Activated CD8-positive, alpha-beta memory T cell treated with anti-CD3 and anti-CD28 coated beads for 24 hours (primary cell): ENCODE measurements around the gene GINS2.

Experiments
- DNase-seq: peaks from one replicate; pipeline ENCODE4 v3.0.0-alpha.2; 2020

GINS2 gene

GRCh38 chr16:85637061-85637807, 51.5 kb downstream of the GINS2 start:
- no peak for DNase-seq

GRCh38 chr16:85636234-85636812, 52.4 kb downstream of the GINS2 start:
- no peak for DNase-seq

DNA sequence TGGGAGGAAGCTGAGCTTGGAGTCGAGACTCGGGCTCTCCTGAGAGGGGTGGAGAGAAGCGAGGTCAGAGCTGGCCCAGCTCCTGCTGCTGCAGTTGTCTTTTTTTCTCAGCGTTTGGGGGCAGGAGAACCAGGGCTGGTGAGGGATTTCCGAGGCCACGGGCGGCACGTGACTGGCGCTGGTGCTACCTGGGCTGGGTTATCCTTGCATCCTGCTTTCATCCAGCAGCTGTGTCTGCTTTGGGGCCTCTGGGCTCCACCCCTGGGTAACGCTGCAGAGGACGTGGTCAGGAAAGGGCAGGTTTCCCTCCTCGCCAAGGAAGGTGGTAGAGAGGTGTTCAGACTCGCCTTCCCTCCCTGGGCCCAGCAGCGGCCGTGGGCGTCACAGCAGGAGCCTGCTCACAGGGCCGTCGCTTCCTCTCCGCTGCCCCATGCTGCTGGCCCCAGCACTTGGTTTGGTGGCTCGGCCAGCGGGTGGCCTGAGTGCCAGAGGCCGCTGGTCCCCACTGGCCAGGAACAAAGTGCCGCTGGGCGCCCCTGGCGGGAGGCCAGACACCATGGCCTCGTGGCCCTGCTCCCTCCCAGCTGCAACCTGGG, 53.1 kb downstream of the GINS2 start:
- no peak for DNase-seq

- DNase-seq: no peak
Measured at GRCh38 chr16:85634747-85635544, 53.8 kb downstream of the GINS2 start.

GRCh38 chr16:85633888-85634287, 54.9 kb downstream of the GINS2 start:
- DNase-seq: no peak

- no peak for DNase-seq
Measured at GRCh38 chr16:85633438-85633743, 55.4 kb downstream of the GINS2 start.

DNA sequence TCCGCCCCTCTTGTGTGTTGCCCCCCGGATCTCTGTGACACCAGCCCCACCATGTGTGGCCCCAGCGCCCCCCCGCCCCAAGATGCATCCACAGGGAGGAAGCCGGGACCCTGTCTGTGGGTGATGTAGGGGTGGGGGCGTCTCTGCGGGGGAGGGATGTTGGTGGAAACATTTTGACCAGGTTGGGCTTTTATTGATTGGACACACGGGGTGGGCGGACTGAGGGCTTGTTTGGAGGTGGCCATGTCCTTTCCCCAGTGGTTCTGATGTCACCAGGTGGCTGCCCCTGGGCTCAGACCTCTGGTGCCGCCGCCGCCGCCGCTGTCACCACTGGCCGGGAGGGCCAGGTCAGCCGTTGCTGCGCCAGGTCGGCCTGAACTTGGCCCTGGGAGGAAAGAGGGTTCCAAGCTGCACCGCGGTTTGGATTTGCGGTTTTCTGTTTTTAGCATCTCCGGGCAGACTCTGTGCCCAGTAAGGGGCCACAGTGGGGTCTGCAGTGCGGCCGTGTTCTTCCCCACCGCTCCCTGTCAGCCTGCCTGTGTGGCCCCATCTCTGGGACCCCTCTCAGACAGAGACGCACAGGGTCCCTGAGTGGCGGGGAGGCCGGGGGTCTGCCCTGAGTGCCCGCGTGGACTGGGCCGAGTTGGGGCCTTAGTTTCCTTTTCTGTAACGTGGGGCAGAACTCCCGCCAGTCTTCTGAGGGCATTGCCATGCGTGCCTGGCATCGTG, 55.9 kb downstream of the GINS2 start:
- no peak for DNase-seq

- DNase-seq: no peak
Measured at GRCh38 chr16:85631802-85632393, 56.9 kb downstream of the GINS2 start.

DNA sequence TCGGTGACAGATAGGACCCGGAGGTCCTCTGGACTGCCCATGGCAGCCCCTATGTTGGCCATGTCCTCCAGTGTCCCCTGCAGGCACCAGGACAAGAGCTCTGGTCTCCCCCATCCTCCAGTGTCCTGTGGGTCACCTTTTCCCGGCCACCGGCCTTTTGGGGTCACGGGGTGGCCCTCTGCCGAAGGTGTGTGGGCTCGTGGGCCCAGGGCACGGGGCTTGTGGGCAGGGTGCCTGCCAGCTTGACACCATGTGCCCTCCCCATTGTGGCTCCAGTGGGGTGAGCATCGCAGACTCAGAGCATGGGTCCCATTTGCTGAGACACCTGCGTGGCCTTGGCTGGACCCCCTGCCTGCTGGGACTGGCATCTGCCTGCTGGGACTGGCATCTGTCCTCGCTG, 57.5 kb downstream of the GINS2 start:
- DNase-seq: no peak

- DNase-seq: no peak
Measured at GRCh38 chr16:85629853-85630252, 58.9 kb downstream of the GINS2 start.

GRCh38 chr16:85629326-85629725, 59.4 kb downstream of the GINS2 start:
- no peak for DNase-seq

GRCh38 chr16:85628645-85629044, 60.1 kb downstream of the GINS2 start:
- DNase-seq: no peak

- DNase-seq: no peak
Measured at GRCh38 chr16:85628265-85628556, 60.5 kb downstream of the GINS2 start.

DNA sequence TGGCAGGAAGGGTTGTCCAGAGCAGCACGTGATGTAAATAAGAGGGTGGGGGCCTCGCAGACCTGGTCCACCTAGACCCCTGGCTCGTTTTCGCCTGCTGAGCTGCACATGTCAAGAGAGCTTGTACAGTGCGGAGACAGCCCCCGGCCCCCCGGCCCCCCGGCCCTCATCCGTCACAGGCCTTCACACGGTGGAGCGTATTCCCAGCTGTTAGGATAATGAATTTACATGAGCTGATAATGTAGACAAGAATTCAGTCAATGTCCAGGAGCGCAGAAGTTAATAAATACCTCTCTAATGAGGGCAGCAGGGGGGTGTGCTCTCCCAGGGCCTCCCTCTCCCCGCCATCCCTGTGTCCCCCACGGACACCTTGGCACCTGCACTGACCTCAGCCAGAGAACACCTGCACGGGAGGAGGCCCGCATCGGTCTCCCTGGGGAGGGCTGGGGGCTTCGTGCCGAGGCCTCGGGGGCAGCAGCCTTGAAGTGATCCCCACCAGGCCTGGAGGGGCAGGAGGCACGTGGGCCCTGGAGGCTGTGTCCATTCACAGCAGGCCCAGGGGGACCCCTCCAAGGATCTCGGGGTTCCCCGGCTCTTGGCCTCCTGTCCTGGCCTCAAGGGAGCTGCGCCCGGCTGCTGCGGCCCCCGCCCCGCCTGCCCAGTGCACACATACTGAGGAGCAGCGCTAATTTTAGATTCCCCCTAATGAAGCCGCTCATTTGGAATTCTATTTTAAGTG, 61.1 kb downstream of the GINS2 start:
- no peak for DNase-seq

DNA sequence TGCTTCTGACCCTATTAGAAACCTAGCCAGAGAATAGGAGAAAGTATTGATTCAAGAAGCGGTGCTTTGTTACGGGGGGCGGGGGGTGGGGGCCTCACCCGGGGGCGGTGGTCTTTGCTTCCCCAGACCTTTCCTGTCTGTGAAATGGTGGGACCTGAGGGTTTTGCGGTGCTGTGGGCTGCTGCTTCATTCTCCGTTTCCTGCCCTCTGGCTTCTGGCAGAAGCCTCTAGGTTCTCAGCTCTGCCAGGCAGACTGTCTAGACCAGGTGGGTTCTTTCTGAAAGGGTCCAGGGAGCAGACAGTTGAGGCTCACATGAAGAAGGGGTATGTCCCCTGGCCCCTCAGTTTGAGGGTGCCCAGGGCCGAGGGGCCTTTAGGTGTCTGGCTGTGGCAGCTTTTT, 61.7 kb downstream of the GINS2 start:
- no peak for DNase-seq
